DMS 273 (cell line): Measurements from ENCODE around the gene EFHD1.
A peak's percentile ranks its signal among the peaks of the same experiment; 100 is the strongest.

Experiments used
- DNase-seq: peaks from one replicate; lab custom pipeline; 2025; ENCODE audit not compliant: unreplicated experiment; lab: John Stamatoyannopoulos, UW

The EFHD1 gene

GRCh38 chr2:232633413-232634205 is at the start of gene EFHD1:
Gene EFHD1 (plus strand): TSS chr2:232633604. CDS start chr2:232633705, 101 bp downstream.
- DNase-seq, result peak; percentile 87

GRCh38 chr2:232584238-232584637 is 49.2 kb upstream of the EFHD1 start:
- DNase-seq, result no peak

GRCh38 chr2:232586943-232587505 is 46.4 kb upstream of the EFHD1 start:
- no peak for DNase-seq

GRCh38 chr2:232587512-232587911 is 45.9 kb upstream of the EFHD1 start:
- no peak for DNase-seq

GRCh38 chr2:232588031-232588430 is 45.4 kb upstream of the EFHD1 start:
- DNase-seq, result no peak

- DNase-seq, result peak; percentile 36
These were observed 44.5 kb upstream of the EFHD1 start for GRCh38 chr2:232588680-232589585.

GRCh38 chr2:232592772-232593395 is 40.5 kb upstream of the EFHD1 start:
- DNase-seq, result no peak

GRCh38 chr2:232593982-232594381 is 39.4 kb upstream of the EFHD1 start:
- DNase-seq, result no peak

GRCh38 chr2:232597362-232598079 is 35.9 kb upstream of the EFHD1 start:
- DNase-seq, result no peak

- no peak for DNase-seq
These were observed 35.1 kb upstream of the EFHD1 start for GRCh38 chr2:232598293-232598692.

- no peak for DNase-seq
These were observed 33.2 kb upstream of the EFHD1 start for GRCh38 chr2:232600053-232600773.

GRCh38 chr2:232603283-232603682 is 30.1 kb upstream of the EFHD1 start:
- DNase-seq, result no peak

- DNase-seq, result no peak
These were observed 28.9 kb upstream of the EFHD1 start for GRCh38 chr2:232604535-232604934.

- DNase-seq, result no peak
These were observed 26.4 kb upstream of the EFHD1 start for GRCh38 chr2:232607011-232607410.

- DNase-seq, result no peak
These were observed 23.8 kb upstream of the EFHD1 start for GRCh38 chr2:232609607-232610006.

GRCh38 chr2:232610081-232610480 is 23.3 kb upstream of the EFHD1 start:
- no peak for DNase-seq

- DNase-seq, result no peak
These were observed 22.3 kb upstream of the EFHD1 start for GRCh38 chr2:232611061-232611460.

GRCh38 chr2:232611559-232612218 is 21.7 kb upstream of the EFHD1 start:
- DNase-seq, result peak; percentile 88

GRCh38 chr2:232613538-232614134 is 19.8 kb upstream of the EFHD1 start:
- DNase-seq, result no peak
